Measurements from ENCODE around the gene TMEM239. TPM values are rescaled to one million over a fixed set of nuclear protein-coding genes. Genes with fewer than 3 reads are reported as not detected.
"Not testable (repeated sequence)": the region's sequence is repeated elsewhere in the genome, so short reads cannot be mapped to it uniquely, and the experiment has no call there.

TMEM239 gene
- total RNA-seq, 1 donor from 2014 or later, result not detected

DNA sequence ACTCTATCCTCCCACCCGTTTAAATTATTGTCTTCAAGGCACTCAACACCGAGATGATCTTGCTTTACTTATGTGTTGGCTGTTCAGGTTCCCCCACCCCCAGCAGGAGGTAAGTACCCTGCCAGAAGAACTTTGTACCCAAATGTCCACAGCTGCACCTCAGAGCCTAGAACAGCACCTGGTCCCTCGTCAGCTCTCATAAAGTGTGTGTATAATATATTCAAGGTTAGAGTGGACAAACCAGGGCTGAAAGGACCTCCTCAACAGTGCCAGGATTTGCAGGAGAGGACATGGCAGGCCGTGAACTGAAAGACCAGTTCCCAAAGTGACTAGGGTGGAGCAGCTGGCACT, 9.8 kb upstream of the TMEM239 start:
- Histone ChIP-seq H2AFZ (ENCODE audit: low read depth, low read length) (no peak overlapping the region), H4K20me1 (ENCODE audit: insufficient read depth, low read length) (no peaks in the 10 kb centered on the region), H3K9me3 (ENCODE audit: insufficient read depth, low read depth, low read length) (peaks cover 5% of the 10 kb centered on the region), H3K4me2 (ENCODE audit: low read length) (peak overlapping the region; percentile 60), H3K4me1 (ENCODE audit: insufficient read depth, low read length) (peaks cover 10% of the 10 kb centered on the region), H3K36me3 (ENCODE audit: insufficient read depth, low read length) (no peaks in the 10 kb centered on the region), H3K9ac (ENCODE audit: low read length) (no peak overlapping the region), H3K27ac (ENCODE audit: low read depth, low read length) (no peak overlapping the region), H3K79me2 (ENCODE audit: insufficient read depth, low read length) (no peaks in the 10 kb centered on the region), H3K27me3 (ENCODE audit: insufficient read depth, low read length) (peaks cover 54% of the 10 kb centered on the region), H3K4me3 (ENCODE audit: insufficient read depth, low read depth, low read length) (no peak overlapping the region)
- no peaks in the 10 kb centered on the region for H3K36me3 Mint-ChIP-seq (ENCODE audit: low read depth, unreplicated experiment)
- peaks cover 7% of the 10 kb centered on the region for H3K4me1 Mint-ChIP-seq (ENCODE audit: low read depth, unreplicated experiment)
- no peak overlapping the region for H3K4me3 Mint-ChIP-seq (ENCODE audit: unreplicated experiment)
- DNase-seq (ENCODE audit: low read depth), result no peak
- no peak for TF ChIP-seq EZH2 (IDR thresholded peaks at IDR 0.05; ENCODE audit: insufficient read depth, low read length)
- TF ChIP-seq, protein P1, sequence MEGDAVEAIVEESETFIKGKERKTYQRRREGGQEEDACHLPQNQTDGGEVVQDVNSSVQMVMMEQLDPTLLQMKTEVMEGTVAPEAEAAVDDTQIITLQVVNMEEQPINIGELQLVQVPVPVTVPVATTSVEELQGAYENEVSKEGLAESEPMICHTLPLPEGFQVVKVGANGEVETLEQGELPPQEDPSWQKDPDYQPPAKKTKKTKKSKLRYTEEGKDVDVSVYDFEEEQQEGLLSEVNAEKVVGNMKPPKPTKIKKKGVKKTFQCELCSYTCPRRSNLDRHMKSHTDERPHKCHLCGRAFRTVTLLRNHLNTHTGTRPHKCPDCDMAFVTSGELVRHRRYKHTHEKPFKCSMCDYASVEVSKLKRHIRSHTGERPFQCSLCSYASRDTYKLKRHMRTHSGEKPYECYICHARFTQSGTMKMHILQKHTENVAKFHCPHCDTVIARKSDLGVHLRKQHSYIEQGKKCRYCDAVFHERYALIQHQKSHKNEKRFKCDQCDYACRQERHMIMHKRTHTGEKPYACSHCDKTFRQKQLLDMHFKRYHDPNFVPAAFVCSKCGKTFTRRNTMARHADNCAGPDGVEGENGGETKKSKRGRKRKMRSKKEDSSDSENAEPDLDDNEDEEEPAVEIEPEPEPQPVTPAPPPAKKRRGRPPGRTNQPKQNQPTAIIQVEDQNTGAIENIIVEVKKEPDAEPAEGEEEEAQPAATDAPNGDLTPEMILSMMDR (IDR thresholded peaks at IDR 0.05; ENCODE audit: insufficient read depth, low read depth, low read length), result no peak
- FAIRE-seq, result no peak
- peaks cover 20% of the 10 kb centered on the region for H3K9me3 Mint-ChIP-seq (ENCODE audit: unreplicated experiment)
- H3K27me3 Mint-ChIP-seq (ENCODE audit: low read depth, unreplicated experiment), result peaks cover 63% of the 10 kb centered on the region
- no peak overlapping the region for H3K27ac Mint-ChIP-seq (ENCODE audit: unreplicated experiment)

DNA sequence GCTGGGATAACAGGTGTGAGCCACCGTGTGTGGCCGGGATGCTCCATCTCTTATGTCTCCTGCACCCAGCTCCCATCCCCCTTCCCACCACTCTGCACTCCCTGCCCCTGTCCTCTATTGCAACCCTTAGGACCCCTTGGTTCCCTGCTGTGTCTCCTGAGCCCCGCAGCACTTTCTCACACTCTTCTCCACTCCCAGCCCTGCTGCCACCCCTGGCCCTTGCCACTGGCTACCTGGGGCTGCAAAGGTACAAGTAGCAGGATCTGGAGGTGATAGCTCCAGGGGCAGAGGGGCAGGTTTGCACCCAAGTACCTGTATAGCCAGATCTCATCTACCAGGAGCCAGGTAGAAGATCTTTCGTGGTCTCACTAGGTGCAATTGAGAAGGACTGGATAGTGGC, 9.1 kb upstream of the TMEM239 start:
- Mint-ChIP-seq H3K4me3 (ENCODE audit: unreplicated experiment) (no peak overlapping the region), H3K9me3 (ENCODE audit: unreplicated experiment) (peaks cover 23% of the 10 kb centered on the region), H3K27ac (ENCODE audit: unreplicated experiment) (no peak overlapping the region), H3K27me3 (ENCODE audit: low read depth, unreplicated experiment) (peaks cover 58% of the 10 kb centered on the region), H3K4me1 (ENCODE audit: low read depth, unreplicated experiment) (peaks cover 7% of the 10 kb centered on the region), H3K36me3 (ENCODE audit: low read depth, unreplicated experiment) (no peaks in the 10 kb centered on the region)
- TF ChIP-seq EZH2 (IDR thresholded peaks at IDR 0.05; ENCODE audit: insufficient read depth, low read length), result no peak
- TF ChIP-seq, protein P1 (IDR thresholded peaks at IDR 0.05; ENCODE audit: insufficient read depth, low read depth, low read length), result no peak
- no peak for FAIRE-seq
- Histone ChIP-seq H3K79me2 (ENCODE audit: insufficient read depth, low read length) (no peaks in the 10 kb centered on the region), H3K9ac (ENCODE audit: low read length) (no peak overlapping the region), H3K27ac (ENCODE audit: low read depth, low read length) (no peak overlapping the region), H3K4me2 (ENCODE audit: low read length) (no peak overlapping the region), H2AFZ (ENCODE audit: low read depth, low read length) (no peak overlapping the region), H3K4me3 (ENCODE audit: insufficient read depth, low read depth, low read length) (no peak overlapping the region), H3K4me1 (ENCODE audit: insufficient read depth, low read length) (peaks cover 10% of the 10 kb centered on the region), H3K27me3 (ENCODE audit: insufficient read depth, low read length) (peaks cover 49% of the 10 kb centered on the region), H4K20me1 (ENCODE audit: insufficient read depth, low read length) (no peaks in the 10 kb centered on the region), H3K9me3 (ENCODE audit: insufficient read depth, low read depth, low read length) (peaks cover 4% of the 10 kb centered on the region), H3K36me3 (ENCODE audit: insufficient read depth, low read length) (no peaks in the 10 kb centered on the region)
- no peak for DNase-seq (ENCODE audit: low read depth)

DNA sequence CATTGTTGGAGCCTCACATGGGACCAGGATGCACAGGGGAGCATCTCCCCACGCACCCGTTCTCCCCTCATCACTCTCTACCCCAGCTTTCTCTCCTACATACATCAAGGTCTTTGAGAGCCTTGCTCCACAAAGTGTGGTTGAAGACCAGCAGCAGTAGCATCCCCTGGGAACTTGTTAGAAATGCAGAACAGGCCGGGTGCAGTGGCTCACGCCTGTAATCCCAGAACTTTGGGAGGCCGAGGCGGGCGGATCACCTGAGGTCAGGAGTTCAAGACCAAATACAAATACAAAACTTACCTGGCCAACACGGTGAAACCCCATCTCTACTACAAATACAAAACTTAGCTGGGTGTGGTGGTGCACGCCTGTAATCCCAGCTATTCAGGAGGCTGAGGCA, 8.2 kb upstream of the TMEM239 start:
- not testable (repeated sequence) for H3K4me1 Mint-ChIP-seq (ENCODE audit: low read depth, unreplicated experiment); FAIRE-seq; H3K27ac ChIP-seq (ENCODE audit: low read depth, low read length); H3K9ac ChIP-seq (ENCODE audit: low read length); H3K36me3 ChIP-seq (ENCODE audit: insufficient read depth, low read length); H3K9me3 ChIP-seq (ENCODE audit: insufficient read depth, low read depth, low read length); H4K20me1 ChIP-seq (ENCODE audit: insufficient read depth, low read length); H3K4me1 ChIP-seq (ENCODE audit: insufficient read depth, low read length); H3K4me3 Mint-ChIP-seq (ENCODE audit: unreplicated experiment); H3K79me2 ChIP-seq (ENCODE audit: insufficient read depth, low read length); H3K4me3 ChIP-seq (ENCODE audit: insufficient read depth, low read depth, low read length); DNase-seq (ENCODE audit: low read depth); H3K4me2 ChIP-seq (ENCODE audit: low read length); H3K27ac Mint-ChIP-seq (ENCODE audit: unreplicated experiment); H3K36me3 Mint-ChIP-seq (ENCODE audit: low read depth, unreplicated experiment); H2AFZ ChIP-seq (ENCODE audit: low read depth, low read length)
- Mint-ChIP-seq H3K27me3 (ENCODE audit: low read depth, unreplicated experiment) (peaks cover 51% of the 10 kb centered on the region), H3K9me3 (ENCODE audit: unreplicated experiment) (peaks cover 21% of the 10 kb centered on the region)
- peaks cover 40% of the 10 kb centered on the region for H3K27me3 ChIP-seq (ENCODE audit: insufficient read depth, low read length)

All from astrocyte (in vitro differentiated cells and primary cell).